GM21825 (cell line): Measurements from ENCODE around the gene SLC17A7.
"Not testable (repeated sequence)": the region's sequence is repeated elsewhere in the genome, so short reads cannot be mapped to it uniquely, and the experiment has no call there.

Source experiments
- ATAC-seq: cut with Tn5 transposase; IDR thresholded peaks from one replicate; pipeline ENCODE4 v1.9.1; 2021; ENCODE audit warnings: mild to moderate bottlenecking, moderate library complexity; ENCODE audit not compliant: unreplicated experiment

SLC17A7 gene

DNA sequence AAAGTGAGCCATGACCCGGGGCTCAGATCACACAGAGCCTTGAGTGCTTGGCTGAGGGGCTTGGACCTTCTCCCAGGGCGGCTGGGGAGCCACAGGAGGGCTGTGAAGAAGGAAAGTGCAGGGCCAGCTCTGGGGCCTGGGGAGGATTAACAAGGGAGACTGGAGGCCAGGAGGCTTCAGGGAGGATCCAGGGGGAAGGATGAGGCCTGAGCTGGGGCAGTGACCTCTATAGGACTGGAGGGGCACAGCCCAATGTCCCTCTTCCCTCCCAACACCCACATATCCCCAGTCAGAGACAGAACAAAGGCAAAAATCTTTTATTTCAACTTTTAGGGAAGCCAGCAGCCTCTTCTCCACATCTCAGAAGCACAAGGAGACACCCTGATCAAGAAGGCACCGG, 4.7 kb upstream of the SLC17A7 start:
- ATAC-seq, result no peak

DNA sequence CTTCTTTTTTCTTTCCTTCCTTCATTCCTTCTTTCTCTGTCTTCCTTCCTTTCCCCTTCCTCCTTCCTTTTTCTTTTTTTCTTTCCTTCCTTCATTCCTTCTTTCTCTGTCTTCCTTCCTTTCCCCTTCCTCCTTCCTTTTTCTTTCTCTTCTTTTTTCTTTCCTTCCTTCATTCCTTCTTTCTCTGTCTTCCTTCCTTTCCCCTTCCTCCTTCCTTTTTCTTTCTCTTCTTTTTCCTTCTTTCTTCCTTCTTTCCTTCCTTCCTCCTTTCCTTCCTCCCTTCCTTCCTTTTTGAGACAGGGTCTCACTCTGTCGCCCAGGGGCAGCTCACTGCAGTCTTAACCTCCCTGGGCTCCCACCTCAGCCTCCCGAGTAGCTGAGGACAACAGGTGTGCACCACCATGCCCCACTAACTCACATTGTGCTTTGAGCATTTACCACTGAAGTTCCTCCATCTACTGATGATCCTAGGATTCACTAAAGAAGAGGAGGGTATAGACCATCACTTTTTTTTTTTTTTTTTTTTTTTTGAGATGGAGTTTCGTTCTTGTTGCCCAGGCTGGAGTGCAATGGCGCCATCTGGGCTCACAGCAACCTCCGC, 2.9 kb upstream of the SLC17A7 start:
- not testable (repeated sequence) for ATAC-seq

DNA sequence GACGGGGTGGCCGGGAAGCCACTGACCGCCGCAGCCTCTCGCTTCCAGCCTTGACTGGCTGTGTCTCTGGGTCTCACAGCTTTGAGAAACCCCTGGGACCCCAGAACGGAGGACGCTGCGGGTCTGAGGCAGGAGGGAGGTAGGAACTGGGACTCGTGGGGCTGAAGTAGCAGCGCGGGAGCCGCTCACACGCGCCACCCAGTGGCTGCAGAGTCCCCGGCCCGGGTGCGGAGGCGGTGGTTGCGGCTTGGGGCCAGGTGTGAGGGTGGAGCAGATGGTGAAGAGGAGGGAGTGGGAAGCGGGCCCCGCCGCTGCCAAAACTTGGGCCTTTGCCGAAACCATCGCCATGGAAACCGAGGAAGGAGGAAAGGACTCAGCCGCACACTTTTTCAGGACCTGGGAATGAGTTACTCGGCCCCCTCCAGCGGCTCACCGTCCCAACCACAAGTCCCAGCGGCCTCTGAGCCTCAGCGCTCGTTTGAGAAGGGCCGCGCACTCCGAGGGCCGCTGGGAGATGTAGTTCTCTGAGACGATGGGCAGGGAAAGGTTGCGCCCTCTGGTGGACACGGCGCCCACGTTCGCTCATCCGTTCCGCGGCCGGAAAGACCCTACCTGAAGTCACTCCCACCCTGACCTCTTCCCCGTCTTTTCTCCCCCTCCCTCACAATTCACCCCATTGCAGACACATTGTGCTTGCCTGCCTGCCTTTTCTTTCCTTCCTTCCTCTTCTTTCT, 2.2 kb upstream of the SLC17A7 start:
- ATAC-seq, result peak; percentile 62

DNA sequence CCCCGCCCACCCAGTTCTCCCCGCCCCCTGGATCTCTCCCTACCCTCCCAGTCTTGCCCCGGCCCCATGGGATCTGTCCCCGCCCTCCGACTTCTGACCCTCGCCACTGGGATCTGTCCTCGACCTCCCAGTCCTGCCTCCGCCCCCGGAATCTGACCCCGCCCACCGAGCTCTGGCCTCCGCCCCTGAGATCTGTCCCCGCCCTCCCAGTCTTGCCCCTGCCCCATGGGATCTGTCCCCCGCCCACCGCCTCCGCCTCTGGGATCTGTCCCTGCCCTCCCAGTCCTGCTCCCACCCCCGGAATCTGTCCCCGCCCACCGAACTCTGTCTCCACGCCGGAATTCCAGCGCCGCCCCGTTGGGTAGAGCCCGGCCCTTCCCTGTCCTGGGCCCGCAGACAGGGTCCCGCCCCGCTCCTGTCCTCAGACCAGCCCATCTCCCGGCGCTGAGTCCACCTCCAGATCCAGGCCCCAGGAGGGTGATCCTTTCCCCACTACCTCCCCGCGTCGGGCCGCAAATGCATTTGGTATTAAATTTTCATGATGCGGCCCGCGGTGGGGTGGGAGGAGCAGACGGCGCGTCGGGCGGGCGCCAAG, 1.5 kb upstream of the SLC17A7 start:
- peak; percentile 26 for ATAC-seq

DNA sequence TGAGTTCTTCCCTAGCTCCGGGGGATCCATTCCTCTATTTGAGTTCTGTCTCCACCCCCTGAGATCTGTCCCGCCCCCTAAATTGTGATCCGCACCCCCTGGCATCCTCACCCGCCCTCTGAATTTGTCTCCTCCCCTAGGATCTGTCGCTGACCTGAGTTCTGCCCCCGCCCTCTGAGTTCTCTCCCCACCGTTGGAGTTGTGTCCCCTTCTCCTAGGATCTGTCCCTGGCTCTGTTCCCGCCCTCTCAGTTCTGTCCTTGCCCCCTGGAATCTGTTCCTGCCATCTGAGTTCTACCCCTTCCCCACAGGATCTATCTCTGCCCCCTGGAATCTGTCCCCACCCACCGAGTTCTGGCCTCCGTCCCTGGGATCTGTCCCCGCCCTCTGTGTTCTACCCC, 1.0 kb upstream of the SLC17A7 start:
- no peak for ATAC-seq

DNA sequence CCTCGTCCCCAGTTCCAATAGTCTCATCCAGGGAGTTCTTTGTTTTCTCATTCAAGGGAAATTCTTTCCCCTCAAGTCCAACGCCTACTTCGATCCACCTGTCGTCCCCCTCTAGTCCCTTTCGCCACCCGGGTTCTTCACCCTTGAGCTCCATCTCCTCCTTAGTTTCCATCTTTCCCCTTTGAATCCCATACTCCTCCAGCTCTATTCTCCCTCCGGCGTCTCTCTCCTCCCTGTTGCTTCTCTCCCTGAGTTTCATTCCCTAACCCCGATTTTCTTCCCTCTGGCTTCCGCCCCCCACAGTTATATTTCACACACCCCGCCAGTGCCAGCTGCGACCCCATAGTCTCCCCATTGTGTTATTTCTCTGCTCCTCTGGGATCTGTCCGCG, 628 bp upstream of the SLC17A7 start:
- ATAC-seq, result no peak

DNA sequence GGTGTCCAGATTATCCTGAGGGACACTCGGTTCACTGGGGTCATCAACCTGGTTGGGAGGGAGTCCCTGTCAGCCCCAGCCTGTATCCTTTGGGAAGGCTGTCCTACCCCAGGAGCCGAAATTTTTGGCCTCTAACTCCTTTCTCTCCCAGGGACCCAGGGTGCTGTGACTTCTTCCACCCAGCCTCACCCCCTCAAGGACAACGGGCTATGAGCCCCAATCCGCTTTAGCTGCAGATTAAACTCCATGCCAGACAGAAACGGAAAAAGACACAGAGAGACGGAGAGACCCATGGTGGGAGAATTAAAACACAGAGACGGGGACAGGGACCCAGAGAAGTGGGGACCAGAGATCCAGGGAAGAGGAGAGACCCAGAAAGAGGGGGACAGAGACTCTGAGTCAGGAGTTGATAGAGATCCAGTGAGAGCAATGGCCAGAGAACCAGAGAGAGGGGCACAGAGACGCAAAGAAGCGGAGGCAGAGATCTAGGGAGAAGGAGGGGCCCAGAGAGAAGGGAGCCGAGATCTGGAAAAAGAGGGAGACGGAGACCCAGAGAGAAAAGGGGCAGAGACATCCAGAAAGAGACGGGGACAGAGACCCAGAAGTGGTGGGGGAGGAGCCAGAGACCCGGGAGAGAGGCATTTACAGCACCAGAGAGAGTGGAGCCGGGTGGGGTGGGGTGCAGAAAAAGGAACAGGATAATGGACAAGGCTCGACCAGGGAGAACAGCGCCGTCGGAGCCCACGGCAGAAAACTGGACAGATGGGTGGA, 703 bp downstream of the SLC17A7 start:
- no peak for ATAC-seq

DNA sequence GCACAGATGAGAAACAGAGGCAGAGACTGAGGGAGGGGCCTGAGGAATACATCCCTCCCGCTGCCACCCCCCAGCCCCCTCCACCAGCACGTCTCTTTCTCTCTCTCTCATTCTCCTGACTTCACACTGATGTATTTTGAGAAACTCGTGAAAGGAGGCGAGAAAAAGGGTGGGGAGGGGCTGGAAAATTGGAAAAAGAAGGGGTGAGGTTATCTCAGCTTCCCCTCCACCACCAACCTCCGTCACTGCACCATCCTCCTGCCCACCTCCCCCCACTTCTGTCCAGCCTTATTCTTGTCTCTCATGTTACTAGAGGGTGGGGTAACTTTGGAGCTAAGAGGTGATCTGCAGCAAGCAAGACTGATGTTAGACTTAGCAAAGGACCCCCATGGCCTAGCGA, 1.5 kb downstream of the SLC17A7 start:
- ATAC-seq, result no peak

DNA sequence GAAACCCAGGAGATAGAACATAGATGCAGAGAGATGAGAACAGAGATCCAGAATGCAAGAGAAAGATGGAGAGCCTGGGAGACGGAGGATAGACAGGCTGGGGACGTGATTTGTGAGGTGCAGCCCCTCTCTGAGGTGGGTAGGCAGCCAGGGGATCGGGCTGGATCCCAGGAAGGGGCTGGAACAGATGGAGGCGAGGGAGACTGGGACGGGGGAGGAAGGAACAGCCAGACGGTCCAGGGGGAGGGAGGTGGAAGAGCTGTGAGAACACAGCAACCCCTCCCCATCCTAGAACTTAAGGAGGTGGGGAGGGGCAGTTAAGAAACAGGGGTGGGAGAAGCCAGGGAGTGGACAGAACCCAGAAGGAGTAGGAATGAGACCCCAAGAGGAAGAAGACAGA, 3.1 kb downstream of the SLC17A7 start:
- no peak for ATAC-seq

DNA sequence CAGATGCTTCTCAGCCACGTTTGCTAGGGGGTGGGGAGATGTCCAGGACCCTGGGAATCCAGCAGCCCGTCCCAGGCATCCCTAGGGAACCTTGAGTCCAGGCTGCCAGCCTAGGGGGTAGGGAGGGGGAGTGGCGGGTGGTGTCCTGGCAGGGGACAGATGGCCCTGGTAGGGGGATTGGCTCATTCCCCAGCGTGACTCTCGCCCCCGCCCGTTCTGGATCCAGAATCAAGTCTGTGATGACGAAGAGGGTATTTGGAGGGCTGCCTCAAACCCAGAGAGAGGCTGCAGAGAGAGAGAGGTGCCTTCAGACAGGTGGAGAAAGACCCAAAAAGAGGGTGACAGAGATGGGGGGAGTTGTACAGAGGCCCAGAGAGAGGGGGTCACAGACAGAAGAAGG, 4.1 kb downstream of the SLC17A7 start:
- no peak for ATAC-seq

DNA sequence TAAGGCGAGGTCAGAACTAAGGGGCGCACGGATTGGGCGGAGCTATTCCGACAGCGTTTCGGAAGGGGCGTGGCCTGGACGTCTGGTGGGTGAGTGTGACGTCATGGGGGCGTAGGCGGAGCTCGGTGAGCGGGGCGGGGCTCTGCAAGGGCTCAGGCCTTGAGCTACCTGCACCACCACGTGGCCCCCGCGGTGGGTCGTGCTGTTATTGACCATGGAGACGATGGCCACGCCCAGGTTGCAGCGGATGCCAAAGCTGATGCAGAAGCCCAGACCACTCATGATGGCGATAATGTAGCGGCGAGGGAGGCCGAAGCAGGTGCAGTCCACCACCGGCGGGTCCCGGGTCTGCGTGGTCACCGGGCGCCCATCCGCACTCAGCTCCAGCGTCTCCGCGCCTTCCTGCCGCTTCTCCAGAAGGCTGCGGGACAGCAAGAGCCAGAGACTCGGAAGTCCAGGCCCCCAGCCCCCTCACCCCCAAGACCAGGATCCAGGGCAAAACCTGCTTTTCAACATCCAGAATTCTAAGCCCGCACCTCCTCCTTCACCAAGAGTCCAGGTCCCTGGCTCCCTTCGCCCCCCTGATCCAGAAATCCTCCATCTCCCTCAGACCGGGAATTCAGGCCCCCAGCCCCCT, 4.8 kb downstream of the SLC17A7 start:
- ATAC-seq, result no peak

DNA sequence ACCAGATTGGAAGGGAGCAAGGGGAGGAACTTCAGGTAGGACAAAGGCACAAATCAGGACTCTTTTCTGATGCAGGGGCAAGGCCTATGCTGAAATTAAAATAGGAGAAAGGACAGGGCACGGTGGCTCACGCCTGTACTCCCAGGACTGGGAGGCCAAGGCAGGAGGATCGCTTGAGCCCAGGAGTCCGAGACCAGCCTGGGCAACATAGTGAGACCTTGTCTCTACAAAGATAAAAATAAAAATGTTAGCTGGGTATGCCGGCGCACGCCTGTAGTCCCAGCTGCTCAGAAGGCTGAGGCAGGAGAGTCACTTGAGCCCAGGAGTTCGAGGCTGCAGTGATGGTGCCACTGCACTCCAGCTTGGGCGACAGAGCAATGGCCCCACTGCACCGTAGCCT, 5.7 kb downstream of the SLC17A7 start:
- ATAC-seq, result no peak

DNA sequence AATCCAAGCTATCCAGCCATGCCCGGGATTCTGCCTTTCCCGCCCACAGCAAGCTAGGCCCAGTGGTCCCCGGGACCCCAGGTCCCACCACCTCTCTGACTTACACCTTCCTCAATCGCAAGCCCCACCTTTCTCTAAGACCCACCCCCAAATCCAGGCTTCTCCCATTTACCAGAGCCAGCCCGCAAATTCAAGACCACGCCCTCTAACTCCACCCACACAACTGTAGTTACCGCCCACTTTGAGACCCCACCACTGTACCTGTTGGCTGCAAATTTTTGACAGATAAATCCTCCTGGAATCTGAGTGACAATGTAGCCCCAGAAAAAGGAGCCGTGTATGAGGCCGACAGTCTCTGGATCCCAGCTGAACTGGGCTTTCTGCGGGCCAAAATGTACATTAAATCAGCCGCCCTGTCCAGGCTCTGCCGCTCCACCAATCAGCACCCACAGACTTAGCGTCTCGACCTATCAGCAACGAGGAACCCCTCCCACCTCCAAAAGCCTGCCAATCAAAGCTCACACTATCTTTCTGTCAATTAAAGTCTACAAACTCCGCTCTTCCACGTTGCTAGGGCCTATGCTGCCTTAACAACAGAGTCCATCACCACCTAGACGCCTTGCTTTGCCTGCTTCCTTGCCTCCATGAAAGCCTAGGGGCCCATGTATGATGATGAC, 6.3 kb downstream of the SLC17A7 start:
- no peak for ATAC-seq

DNA sequence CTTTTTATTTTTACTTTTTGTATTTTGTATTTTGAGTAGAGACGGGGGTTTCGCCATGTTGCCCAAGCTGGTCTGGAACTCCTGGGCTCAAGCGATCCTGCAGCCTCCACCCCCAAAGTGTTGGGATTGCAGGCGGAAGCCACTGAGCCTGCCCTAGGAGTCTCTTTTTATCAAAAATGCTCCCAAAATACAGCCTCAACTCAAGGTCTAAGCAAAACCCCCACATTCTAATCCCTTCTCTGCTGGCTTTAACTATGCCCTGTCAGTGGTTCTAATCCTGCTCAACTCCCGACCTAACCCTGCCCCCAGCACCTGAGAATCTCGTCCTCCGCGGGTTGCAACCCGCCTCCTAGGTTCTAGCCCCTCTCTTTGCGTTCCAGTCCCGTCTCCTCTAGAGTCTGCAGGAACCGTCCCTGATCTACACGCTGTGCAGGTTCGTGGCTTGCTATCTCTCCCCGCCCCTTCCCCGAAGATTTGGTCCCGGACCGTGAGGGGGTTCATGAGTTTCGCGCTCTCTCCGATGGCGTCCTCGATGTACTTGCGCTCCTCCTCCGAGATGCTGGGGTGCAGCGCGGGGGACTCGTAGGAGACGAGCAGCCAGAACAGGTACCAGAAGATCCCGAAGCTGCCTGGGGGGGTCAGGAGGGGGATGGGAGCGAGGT, 8.0 kb downstream of the SLC17A7 start:
- ATAC-seq, result no peak

DNA sequence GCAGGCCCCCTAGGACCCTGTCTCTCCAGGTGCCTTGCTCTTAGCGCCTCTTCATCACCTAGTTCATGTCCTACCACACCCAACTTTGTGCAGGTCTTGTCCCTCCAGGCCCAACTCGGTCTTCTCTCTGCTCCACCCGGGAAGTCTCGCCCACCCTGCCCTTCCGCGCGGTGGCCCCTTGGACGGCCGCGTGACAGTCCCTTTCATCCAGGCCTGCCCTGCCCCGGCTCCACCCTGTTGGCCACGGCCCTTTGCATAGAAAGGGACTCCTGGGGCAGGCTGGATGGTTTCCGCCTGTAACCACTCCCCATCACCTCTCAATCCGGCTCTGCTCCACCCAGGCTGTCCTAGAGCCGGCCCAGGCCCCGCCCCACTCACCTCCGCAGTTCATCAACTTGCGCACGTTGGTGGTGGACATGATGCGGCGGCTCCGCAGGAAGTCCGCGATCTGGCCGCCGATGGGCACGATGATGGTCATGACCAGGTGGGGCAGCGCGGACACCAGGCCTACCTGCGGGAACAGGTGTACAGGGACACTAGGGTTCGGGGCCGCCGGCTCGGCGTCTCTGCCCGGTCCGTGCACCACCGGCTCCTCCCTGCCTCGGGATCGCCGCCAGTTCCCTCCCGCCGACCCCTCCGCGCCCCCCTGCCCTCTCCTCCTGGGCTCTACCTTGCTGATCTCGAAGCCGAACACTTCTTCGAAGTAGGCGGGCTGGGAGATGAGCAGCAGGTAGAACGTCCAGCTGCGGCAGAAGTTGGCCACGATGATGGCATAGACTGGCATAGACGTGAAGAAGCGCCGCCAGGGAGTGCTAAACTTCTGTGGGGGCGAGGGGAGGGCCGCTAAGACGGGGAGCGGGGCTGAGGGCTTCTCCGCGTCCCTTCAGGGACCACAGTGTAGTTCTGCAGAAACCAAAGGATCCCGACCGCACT, 8.9 kb downstream of the SLC17A7 start:
- no peak for ATAC-seq

DNA sequence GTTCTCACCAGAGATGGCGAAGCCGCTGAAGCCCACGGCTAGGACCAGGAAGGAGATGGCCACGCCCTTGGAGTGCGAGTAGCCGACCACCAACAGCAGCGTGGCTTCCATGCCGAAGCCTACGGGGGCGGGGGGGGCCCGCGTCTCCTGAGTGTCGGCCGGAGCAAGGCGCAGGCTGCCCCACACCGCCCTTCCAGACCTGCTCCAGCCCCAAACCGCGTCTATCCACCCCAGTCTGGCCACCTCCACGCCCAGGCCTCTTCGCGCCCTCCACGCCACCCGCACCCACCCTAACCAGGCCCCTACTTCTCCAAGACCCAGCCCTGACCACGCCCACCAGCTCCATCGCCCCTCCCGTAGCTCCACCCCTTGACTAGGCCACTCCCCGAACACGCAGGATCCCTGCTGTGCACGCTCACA, 10.0 kb downstream of the SLC17A7 start:
- ATAC-seq, result no peak

DNA sequence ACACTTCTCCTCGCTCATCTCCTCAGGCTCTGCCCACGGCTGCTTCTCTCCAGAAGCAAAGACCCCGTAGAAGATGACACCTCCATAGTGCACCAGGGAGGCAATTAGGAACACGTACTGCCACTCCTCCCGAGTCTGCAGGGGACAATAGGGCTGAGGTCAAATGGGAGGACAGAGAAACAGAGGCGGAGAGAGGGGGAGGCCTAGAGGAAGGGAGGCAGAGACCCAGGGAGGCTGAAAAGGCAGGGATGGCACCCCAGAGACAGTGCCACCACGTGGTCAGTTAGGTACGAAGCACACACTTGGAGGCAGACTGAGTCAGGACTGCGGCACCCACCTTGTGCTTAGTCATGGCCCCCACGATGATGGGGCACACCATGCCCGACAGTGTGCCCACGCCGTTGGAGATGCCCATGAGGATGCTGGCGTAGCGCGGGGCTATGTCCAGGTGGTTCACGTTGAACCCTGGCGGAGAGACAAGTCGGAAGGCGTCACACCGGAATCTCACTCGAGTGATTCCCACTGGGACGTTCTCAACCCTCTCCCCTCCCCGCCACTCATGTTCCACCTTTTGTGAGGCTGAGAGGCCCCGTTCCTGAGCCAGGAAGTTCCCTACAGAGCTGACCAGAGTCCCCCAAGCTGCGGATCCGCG, 10.5 kb downstream of the SLC17A7 start:
- ATAC-seq, result no peak

DNA sequence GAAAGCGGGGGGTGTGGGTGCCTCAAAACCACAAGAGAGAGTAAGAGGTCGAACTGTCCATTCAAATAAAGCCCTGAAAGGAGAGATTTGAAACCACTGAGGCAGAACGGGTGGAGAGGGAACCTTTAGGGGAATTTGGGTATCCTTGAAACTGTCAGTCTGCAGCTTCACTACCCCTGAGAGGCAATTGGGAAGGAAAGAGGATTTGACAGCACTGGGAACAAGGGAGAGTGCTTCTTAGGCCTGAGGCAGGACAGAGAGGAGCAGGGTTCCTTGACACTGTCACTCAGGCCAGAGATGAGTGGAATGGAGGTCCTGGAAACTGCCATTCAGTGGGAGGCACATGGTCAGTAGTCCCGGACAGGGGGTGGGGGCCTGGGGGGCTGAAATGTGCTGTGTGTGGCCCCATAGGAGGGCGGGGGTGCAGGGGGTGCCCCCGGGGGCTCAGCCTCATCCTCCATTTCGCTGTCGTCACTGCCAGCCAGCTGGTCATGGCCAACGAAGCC, 11.1 kb downstream of the SLC17A7 start:
- no peak for ATAC-seq
